Measurements from ENCODE around the gene SLC6A14.

SLC6A14 gene, protein sequence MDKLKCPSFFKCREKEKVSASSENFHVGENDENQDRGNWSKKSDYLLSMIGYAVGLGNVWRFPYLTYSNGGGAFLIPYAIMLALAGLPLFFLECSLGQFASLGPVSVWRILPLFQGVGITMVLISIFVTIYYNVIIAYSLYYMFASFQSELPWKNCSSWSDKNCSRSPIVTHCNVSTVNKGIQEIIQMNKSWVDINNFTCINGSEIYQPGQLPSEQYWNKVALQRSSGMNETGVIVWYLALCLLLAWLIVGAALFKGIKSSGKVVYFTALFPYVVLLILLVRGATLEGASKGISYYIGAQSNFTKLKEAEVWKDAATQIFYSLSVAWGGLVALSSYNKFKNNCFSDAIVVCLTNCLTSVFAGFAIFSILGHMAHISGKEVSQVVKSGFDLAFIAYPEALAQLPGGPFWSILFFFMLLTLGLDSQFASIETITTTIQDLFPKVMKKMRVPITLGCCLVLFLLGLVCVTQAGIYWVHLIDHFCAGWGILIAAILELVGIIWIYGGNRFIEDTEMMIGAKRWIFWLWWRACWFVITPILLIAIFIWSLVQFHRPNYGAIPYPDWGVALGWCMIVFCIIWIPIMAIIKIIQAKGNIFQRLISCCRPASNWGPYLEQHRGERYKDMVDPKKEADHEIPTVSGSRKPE

DNA sequence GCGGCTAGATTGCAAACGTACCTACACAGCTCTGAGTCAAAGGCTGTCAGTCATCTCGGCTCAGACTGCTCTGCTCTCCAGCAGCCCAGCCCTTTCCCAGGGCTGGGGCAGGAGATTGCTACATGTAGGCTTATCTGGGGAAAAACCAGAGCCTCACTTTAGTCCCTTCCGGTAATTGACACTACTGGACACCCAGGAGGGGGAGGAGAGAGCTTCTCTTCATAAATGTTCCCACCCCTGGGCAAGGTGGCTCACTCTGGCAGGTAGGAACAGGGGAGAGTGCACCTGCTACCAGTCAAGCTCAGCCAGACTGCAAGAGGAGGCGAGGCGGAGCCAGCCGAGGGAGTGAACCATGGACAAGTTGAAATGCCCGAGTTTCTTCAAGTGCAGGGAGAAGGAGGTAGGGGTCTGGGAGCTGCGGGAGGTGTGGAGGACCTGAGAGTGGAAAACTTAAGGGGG is at the start of gene SLC6A14:
TSS of gene SLC6A14 (plus strand) at position 249 of the 459 bp plus-strand sequence. CDS start at position 353, 104 bp downstream.
- no peak within 1 kb of the TSS for H3K4me3 Mint-ChIP-seq
- no peaks in the 10 kb centered on the region for H3K4me1 Mint-ChIP-seq (ENCODE audit: low read depth)
- no peak within 1 kb of the TSS for H3K27ac Mint-ChIP-seq
- H3K27me3 Mint-ChIP-seq = no peaks in the 10 kb centered on the region
- H3K36me3 Mint-ChIP-seq = no peaks in the 10 kb centered on the region
- no peaks in the 10 kb centered on the region for H3K9me3 Mint-ChIP-seq (ENCODE audit: low read depth)

DNA sequence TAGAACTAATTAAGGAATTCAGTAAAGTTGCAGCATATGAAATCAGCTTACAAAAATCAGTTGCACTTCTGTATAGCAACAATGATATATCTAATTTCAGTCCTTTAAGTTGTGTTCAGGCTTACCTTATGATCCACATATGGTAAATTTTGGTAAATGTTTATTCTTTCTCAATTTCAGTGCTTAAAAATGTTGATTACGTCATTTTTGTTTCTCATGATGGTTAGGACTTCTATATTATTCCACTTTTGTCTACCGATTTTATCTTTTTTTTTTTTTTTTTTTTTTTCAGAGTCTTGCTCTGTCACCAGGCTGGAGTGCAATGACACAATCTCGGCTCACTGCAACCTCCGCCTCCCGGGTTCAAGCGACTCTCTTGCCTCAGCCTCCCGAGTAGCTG is 40.7 kb upstream of the SLC6A14 start:
- no peaks in the 10 kb centered on the region for H3K36me3 Mint-ChIP-seq
- H3K27me3 Mint-ChIP-seq = no peaks in the 10 kb centered on the region
- H3K4me1 Mint-ChIP-seq (ENCODE audit: low read depth) = no peaks in the 10 kb centered on the region
- H3K9me3 Mint-ChIP-seq (ENCODE audit: low read depth) = no peaks in the 10 kb centered on the region
- H3K4me3 Mint-ChIP-seq = no peak overlapping the region
- H3K27ac Mint-ChIP-seq = no peak overlapping the region

DNA sequence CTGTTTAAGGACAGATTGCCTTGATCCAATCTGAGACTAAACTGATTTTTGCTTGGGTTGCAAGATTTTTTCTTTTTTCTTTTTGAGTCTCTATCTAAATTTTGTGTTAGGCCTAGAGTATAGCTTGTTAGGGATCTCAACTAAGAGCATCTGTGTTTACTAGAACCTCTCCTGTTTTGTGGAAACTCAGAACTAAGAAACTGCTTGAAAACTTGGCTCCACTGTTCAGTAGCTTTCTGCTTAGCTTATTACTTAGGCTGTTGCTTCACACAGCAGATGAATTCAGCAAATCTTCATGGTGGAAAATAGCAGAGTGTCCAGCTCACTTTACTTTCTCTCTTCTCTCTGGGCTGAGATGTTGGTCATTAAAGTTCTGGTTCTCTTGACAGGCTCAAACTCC is 36.7 kb upstream of the SLC6A14 start:
- Mint-ChIP-seq H3K27ac (no peak overlapping the region), H3K9me3 (ENCODE audit: low read depth) (peaks cover 4% of the 10 kb centered on the region), H3K36me3 (no peaks in the 10 kb centered on the region), H3K27me3 (no peaks in the 10 kb centered on the region), H3K4me3 (no peak overlapping the region), H3K4me1 (ENCODE audit: low read depth) (no peaks in the 10 kb centered on the region)

DNA sequence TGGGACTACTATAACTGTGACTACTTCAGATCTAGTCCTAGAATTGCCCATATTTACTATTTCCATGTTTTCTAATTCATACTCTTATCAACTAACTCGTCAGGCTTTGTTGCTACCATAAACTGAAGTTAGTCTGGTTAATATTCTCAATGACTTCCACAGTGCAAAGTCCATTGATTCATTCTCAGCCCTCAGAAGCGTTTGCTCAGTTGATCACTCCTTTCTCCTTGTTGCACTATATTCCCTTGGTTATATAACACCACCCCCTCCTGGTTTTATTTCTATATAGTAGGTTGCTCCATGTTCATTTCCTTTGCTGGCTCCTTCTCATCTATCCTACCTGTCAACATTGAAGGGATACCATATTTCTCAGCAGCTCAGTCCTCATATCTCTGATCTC is 27.2 kb upstream of the SLC6A14 start:
- Mint-ChIP-seq H3K4me1 (ENCODE audit: low read depth) (no peaks in the 10 kb centered on the region), H3K27me3 (no peaks in the 10 kb centered on the region), H3K36me3 (no peaks in the 10 kb centered on the region), H3K4me3 (no peak overlapping the region), H3K27ac (no peak overlapping the region), H3K9me3 (ENCODE audit: low read depth) (peaks cover 4% of the 10 kb centered on the region)

DNA sequence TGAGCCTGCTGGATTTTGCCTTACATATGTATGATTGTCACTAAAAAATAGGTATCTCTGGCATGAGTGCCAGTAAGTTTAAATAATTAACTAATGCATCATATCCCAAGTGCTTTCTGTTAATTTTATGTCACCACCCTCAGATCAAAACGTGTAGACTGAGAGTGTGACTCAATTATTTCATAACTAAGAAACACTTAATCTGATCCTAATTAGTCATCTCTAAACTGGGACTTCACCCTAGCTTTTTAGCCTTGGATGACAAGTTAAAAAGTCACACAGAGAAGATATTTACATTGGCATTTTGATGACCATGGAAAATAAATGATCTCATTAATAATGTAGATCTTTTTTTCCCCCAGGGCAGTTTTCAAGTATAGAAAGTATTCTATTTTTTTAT is 23.1 kb upstream of the SLC6A14 start:
- Mint-ChIP-seq H3K36me3 (no peaks in the 10 kb centered on the region), H3K4me1 (ENCODE audit: low read depth) (no peaks in the 10 kb centered on the region), H3K9me3 (ENCODE audit: low read depth) (no peaks in the 10 kb centered on the region), H3K27me3 (no peaks in the 10 kb centered on the region), H3K4me3 (no peak overlapping the region), H3K27ac (no peak overlapping the region)

DNA sequence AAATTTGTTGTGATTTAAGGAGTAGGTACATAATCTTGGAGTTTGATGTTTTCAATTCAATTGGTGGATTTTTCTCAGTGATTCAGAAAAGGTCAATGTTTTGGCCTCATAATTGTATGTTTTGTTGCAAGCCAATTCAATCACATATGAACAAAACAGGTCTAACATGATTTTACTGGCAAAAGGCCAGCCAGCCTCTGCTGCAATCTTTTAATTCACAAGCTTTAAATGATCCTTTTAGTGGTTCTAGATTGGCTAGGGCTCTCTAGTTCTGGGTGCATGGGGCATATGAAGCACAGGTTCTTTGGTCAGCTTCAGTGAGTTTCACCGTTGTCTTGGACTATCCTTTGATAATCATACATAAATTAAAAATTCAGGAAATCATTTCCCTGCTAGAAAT is 19.2 kb upstream of the SLC6A14 start:
- Mint-ChIP-seq H3K36me3 (no peaks in the 10 kb centered on the region), H3K4me1 (ENCODE audit: low read depth) (no peaks in the 10 kb centered on the region), H3K27me3 (no peaks in the 10 kb centered on the region), H3K9me3 (ENCODE audit: low read depth) (no peaks in the 10 kb centered on the region), H3K4me3 (no peak overlapping the region), H3K27ac (no peak overlapping the region)

DNA sequence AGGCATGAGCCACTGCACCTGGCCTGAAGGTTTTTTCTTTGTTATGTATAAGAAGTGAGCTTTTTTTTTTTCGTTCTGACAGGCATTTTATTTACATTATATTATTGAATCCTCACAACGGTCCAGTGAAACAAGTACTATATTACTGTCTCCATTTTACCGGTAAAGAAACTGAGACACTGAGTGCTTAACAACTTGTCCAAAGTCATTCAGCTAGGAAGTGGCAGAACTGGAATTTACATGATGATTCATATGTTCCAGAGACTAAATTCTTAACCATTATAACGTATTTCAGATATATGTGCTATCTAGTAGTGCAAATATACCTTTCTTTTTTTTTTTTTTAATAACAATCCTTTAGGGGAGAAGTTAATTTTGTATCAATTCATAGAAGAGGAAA is 18.4 kb upstream of the SLC6A14 start:
- Mint-ChIP-seq H3K27me3 (no peaks in the 10 kb centered on the region), H3K4me3 (no peak overlapping the region), H3K9me3 (ENCODE audit: low read depth) (no peaks in the 10 kb centered on the region), H3K4me1 (ENCODE audit: low read depth) (no peaks in the 10 kb centered on the region), H3K36me3 (no peaks in the 10 kb centered on the region), H3K27ac (no peak overlapping the region)

DNA sequence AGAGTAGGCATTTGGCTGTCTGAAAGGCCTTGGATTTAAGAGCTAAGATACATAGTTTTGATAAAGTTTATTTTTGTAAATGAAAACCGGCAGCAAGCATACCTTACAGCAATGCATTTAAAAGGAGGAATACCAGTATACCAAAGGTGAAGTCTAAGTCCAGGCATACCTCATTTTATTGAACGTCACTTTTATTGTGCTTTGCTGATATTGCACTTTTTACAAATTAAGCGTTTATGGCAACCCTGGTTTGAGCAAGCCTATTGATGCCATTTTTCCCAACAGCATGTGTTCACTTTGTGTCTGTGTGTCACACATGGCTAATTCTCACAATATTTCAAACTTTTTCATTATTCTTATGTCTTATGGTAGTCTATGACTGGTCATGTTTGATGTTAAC is 8.4 kb upstream of the SLC6A14 start:
- Mint-ChIP-seq H3K4me1 (ENCODE audit: low read depth) (no peaks in the 10 kb centered on the region), H3K36me3 (no peaks in the 10 kb centered on the region), H3K9me3 (ENCODE audit: low read depth) (no peaks in the 10 kb centered on the region), H3K27ac (no peak overlapping the region), H3K4me3 (no peak overlapping the region), H3K27me3 (no peaks in the 10 kb centered on the region)

DNA sequence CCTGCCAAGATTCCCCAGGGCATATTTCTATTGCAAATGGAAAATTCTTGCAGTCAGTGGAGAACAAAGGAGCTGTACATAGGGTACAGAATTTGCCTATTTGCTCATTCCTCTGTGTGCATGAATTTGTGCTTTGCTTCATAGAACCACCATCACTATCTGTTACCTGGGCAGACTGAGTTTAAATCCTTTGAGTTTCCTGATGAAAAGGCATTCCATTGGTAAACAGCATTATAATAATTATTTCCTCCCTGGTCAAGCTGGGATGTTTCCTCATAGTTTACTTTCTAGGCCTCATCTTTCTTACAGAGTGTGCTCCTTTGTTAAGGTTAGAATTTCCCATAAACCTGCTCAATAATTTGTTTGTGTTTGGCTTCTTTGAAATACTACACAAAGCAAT is 809 bp upstream of the SLC6A14 start:
- no peak overlapping the region for H3K27ac Mint-ChIP-seq
- no peaks in the 10 kb centered on the region for H3K36me3 Mint-ChIP-seq
- H3K4me1 Mint-ChIP-seq (ENCODE audit: low read depth) = no peaks in the 10 kb centered on the region
- no peaks in the 10 kb centered on the region for H3K9me3 Mint-ChIP-seq (ENCODE audit: low read depth)
- H3K27me3 Mint-ChIP-seq = no peaks in the 10 kb centered on the region
- no peak overlapping the region for H3K4me3 Mint-ChIP-seq

DNA sequence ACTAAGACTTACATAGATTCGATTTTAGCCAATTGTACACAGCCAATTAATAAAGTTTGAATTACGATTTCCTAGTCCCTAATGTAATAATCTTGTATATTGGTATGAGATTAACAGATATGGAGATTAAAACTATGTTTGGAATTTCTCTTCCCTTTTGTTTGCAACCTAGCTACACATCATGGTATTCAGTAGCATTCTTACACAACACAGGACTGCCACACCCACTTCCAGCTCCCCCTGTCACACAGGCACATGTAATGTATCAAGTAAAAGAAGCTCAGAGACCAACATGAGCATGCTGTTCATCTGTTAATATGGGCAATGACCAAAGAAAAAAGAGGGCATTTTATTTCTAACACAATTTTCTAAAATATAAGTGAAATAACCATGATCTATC is 12.8 kb downstream of the SLC6A14 start:
- Mint-ChIP-seq H3K9me3 (ENCODE audit: low read depth) (no peaks in the 10 kb centered on the region), H3K27ac (no peak overlapping the region), H3K4me3 (no peak overlapping the region), H3K4me1 (ENCODE audit: low read depth) (no peaks in the 10 kb centered on the region), H3K27me3 (no peaks in the 10 kb centered on the region), H3K36me3 (no peaks in the 10 kb centered on the region)

DNA sequence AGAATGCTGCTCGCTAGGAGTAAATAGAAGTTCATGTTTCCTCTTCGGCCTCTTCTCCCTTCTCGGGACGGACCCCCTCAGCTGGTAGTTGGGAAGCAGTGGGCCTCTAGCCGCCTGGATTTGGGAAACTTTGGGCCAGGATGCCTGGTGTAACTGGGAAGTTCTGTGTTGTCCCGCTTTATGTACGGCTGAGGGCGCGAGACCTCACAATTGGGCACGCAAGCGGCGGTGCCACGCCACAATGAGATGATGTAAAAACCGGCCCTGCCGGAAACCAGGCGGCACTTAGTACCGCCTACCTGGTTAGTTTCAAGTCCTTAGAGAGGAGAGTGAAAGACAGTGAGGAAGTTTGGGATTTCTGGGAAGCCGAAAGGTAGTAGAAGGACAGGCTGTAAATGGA is 26.4 kb downstream of the SLC6A14 start, which contains the start of gene CT83:
TSS of gene CT83 (minus strand) at position 155 of the 400 bp plus-strand sequence. CDS start at position 35, 120 bp downstream.
- H3K4me1 Mint-ChIP-seq (ENCODE audit: low read depth) = no peaks in the 10 kb centered on the region
- H3K4me3 Mint-ChIP-seq = no peak within 1 kb of the TSS
- no peaks in the 10 kb centered on the region for H3K27me3 Mint-ChIP-seq
- H3K9me3 Mint-ChIP-seq (ENCODE audit: low read depth) = no peaks in the 10 kb centered on the region
- no peaks in the 10 kb centered on the region for H3K36me3 Mint-ChIP-seq
- H3K27ac Mint-ChIP-seq = no peak within 1 kb of the TSS

DNA sequence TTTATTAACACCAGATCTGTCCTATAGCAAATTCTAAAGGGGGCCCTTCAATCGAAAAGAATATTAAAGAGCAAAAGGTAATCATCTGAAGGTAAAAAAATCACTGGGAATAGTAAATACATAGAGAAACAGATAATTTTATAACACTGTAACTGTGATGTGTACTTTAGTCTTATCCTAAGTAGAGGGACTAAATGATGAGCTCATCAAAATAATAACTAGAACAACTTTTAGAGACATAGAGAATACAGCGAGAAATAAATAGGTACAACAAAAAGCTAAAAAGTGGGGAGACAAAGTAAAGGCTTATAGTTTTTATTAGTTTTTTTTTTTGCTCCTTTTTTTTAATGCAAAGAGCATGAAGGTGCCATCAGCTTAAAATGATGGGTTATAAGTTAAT is 43.7 kb downstream of the SLC6A14 start:
- Mint-ChIP-seq H3K27me3 (no peaks in the 10 kb centered on the region), H3K4me1 (ENCODE audit: low read depth) (no peaks in the 10 kb centered on the region), H3K4me3 (no peak overlapping the region), H3K9me3 (ENCODE audit: low read depth) (no peaks in the 10 kb centered on the region), H3K27ac (no peak overlapping the region), H3K36me3 (no peaks in the 10 kb centered on the region)

DNA sequence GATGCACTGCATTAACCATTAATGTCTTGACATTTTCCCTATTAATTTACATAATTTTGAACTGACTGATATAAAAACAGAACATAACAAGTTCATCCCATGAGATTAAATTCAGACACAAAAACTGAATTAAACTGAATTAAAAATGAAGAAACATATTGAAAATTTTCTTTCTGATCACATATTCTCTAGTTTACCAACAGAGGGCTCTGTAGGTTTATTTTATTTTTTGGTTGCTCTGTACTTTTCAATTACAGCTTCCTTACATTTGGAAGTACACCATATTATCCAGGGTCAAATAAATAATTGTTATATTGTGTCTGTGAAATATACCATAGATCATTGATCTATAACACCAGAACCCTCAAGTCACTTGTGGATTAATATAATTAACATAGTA is 53.7 kb downstream of the SLC6A14 start:
- H3K36me3 Mint-ChIP-seq = no peaks in the 10 kb centered on the region
- H3K27ac Mint-ChIP-seq = no peak overlapping the region
- no peaks in the 10 kb centered on the region for H3K9me3 Mint-ChIP-seq (ENCODE audit: low read depth)
- no peaks in the 10 kb centered on the region for H3K27me3 Mint-ChIP-seq
- no peak overlapping the region for H3K4me3 Mint-ChIP-seq
- no peaks in the 10 kb centered on the region for H3K4me1 Mint-ChIP-seq (ENCODE audit: low read depth)

DNA sequence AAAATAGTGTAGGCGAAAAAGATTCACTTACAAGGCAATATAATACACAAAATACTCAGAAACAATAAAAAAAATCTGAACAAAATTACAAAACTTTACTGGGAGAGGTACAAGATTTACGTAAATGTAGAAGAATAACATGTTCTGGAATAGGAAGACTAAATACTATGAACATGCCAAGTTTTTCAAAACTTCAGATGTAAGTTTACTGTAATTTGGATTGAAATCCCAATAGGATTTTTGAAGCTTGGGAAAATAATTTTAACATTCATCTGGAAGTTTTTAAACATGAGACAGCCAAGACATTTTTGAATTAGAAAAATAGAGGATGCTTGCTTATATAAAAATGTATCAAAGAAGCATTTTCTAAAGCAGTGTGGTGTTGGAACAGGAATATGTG is 56.9 kb downstream of the SLC6A14 start:
- H3K9me3 Mint-ChIP-seq (ENCODE audit: low read depth) = no peaks in the 10 kb centered on the region

DNA sequence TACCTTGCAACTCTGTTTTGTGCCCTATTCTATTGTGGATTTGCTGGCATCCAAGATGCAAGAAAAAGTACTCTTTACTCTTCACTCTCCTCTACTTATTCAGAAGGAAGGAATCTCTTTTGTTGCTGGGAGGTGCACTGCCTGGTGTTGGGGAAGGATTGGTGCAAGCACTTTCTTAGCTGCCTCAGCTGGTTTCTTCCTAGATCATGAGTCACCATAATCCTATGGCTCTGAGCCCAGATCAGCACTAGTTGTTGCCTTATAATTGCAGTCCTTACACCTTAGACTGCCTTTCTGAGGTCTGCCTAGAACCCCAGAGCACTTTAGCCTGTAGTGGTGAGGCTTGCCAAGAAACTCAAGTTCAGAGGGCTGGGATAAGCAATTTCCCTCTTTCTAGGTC is 63.4 kb downstream of the SLC6A14 start:
- H3K4me3 Mint-ChIP-seq = no peak overlapping the region
- no peak overlapping the region for H3K27ac Mint-ChIP-seq
- no peaks in the 10 kb centered on the region for H3K36me3 Mint-ChIP-seq
- H3K4me1 Mint-ChIP-seq (ENCODE audit: low read depth) = no peaks in the 10 kb centered on the region
- no peaks in the 10 kb centered on the region for H3K9me3 Mint-ChIP-seq (ENCODE audit: low read depth)
- no peaks in the 10 kb centered on the region for H3K27me3 Mint-ChIP-seq

More for the DNA sequence above, 56.9 kb downstream of the SLC6A14 start:
- Mint-ChIP-seq H3K27me3 (no peaks in the 10 kb centered on the region), H3K36me3 (no peaks in the 10 kb centered on the region), H3K4me1 (ENCODE audit: low read depth) (no peaks in the 10 kb centered on the region), H3K4me3 (no peak overlapping the region), H3K27ac (no peak overlapping the region)
